Stimulated activated CD4-positive, alpha-beta T cell treated with anti-CD3 and anti-CD28 coated beads, Interleukin-4, amount 100 ng/mL, for 1 hour (primary cell): ENCODE results near the gene AP1G2.
"Not testable (repeated sequence)": the region's sequence is repeated elsewhere in the genome, so short reads cannot be mapped to it uniquely, and the experiment has no call there.

Source experiments
- DNase-seq: peaks from one replicate; pipeline ENCODE4 v3.0.0-alpha.2; 2020

AP1G2 gene

GRCh38 chr14:23555882-23556699 lies 11.5 kb downstream of the AP1G2 start, which contains the start of gene THTPA:
Gene THTPA, plus strand, starts transcription at chr14:23556271. Its CDS starts 487 bp downstream, at chr14:23556758.
- DNase-seq: peak; percentile 93

GRCh38 chr14:23555533-23555881 lies 12.1 kb downstream of the AP1G2 start:
- DNase-seq: no peak

GRCh38 chr14:23551266-23552028 lies 16.1 kb downstream of the AP1G2 start, which contains the start of gene ZFHX2:
Gene ZFHX2, minus strand, starts transcription at chr14:23551765. Its CDS starts 16,440 bp downstream, at chr14:23535325.
- DNase-seq: peak; percentile 86

- DNase-seq: no peak
These were observed 16.8 kb downstream of the AP1G2 start for GRCh38 chr14:23550812-23551265.

- DNase-seq: no peak
These were observed 17.3 kb downstream of the AP1G2 start for GRCh38 chr14:23550131-23550811.

GRCh38 chr14:23548351-23549318 lies 19.0 kb downstream of the AP1G2 start:
- DNase-seq: no peak

GRCh38 chr14:23547924-23548323 lies 19.7 kb downstream of the AP1G2 start:
- no peak for DNase-seq

GRCh38 chr14:23546450-23547035 lies 21.0 kb downstream of the AP1G2 start:
- no peak for DNase-seq

- DNase-seq: no peak
These were observed 21.7 kb downstream of the AP1G2 start for GRCh38 chr14:23545740-23546365.

GRCh38 chr14:23544511-23545447 lies 22.8 kb downstream of the AP1G2 start:
- no peak for DNase-seq

- no peak for DNase-seq
These were observed 24.2 kb downstream of the AP1G2 start for GRCh38 chr14:23543403-23543802.

GRCh38 chr14:23542261-23542660 lies 25.3 kb downstream of the AP1G2 start:
- no peak for DNase-seq

GRCh38 chr14:23540141-23540469 lies 27.5 kb downstream of the AP1G2 start:
- DNase-seq: no peak

- no peak for DNase-seq
These were observed 28.1 kb downstream of the AP1G2 start for GRCh38 chr14:23539248-23540140.

- DNase-seq: no peak
These were observed 28.8 kb downstream of the AP1G2 start for GRCh38 chr14:23538785-23539184.

GRCh38 chr14:23538050-23538718 lies 29.4 kb downstream of the AP1G2 start:
- DNase-seq: no peak

GRCh38 chr14:23537351-23538049 lies 30.1 kb downstream of the AP1G2 start:
- no peak for DNase-seq

- DNase-seq: not testable (repeated sequence)
These were observed 30.7 kb downstream of the AP1G2 start for GRCh38 chr14:23536906-23537305.
